Measurements from ENCODE around the gene DECR2. TPM values are rescaled to one million over a fixed set of nuclear protein-coding genes. Genes with fewer than 3 reads are reported as not detected.

The DECR2 gene
- polyA plus RNA-seq, 3 donors, result 20.7 to 47.6 (median 21.2) TPM

DNA sequence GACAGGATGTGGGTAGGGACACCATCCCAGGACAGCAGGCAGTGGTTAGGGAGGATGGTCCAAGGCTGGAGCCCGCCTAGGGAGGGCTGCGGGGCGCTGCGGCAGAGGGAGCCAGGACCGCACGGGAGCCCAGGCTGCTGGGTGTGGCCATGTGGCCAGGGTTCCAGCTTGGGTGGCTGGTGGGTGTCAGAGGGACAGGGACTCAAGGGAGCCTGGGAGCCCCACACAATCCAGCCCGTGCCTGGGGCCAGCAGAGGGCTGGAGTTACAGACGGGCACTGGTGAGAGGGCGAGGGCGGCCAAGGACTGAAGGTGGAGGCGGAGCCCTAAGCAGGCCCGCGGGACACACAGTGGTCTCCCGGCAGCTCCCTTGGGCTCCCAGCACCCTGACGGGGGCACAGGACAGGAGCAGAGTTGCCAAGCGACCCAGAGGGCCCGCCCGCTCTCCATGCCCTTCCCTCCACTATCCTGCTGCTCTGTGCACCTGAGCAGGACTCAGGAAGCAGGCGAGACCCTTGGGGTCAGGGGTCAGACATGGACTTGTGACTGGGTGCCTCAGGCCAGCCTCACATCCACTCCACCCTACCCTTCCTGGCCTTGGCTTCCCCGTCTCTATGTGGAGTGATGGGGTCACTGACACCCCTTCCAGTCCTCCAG lies 38.4 kb upstream of the DECR2 start:
- no peak for DNase-seq (ENCODE audit: extremely low read depth in 1 of 11, low read depth in 9 of 11, low spot score in 4 of 11)

DNA sequence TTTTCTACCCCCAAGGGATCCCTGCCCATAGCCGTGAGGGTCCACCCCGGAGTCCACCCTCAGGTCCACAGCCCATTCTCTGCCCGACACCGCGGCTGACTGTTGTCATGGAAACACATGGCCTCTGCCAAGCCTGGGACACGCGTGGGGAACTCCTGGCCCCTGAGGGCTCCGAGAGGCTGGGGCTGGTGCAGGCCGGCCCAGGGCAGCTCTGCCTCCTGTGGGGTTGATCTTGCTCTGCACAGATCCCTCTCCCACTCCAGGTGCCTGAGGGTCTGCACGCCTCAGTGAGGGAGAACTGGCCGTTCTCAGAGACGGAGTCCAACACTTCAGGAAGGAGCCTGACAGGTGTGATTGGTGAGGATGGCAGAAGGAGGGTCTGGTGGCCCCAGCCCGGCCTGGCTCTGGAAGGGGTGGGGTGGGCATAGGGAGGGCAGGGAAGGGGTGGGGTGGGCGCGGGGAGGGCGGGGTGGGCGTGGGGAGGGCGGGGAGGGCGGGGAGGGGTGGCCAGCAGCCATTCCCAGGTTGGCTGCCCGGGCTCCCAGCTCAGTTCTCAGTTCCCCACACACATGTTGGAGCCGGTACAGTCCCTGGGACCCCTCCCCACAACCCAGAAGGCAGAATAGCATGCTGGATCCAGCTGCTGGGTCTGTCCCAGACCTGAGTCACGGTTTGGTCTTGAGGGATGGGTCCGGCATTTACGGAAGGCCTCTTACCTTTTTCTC lies 37.8 kb upstream of the DECR2 start:
- DNase-seq (ENCODE audit: extremely low read depth in 1 of 11, low read depth in 9 of 11, low spot score in 4 of 11), result no peak

DNA sequence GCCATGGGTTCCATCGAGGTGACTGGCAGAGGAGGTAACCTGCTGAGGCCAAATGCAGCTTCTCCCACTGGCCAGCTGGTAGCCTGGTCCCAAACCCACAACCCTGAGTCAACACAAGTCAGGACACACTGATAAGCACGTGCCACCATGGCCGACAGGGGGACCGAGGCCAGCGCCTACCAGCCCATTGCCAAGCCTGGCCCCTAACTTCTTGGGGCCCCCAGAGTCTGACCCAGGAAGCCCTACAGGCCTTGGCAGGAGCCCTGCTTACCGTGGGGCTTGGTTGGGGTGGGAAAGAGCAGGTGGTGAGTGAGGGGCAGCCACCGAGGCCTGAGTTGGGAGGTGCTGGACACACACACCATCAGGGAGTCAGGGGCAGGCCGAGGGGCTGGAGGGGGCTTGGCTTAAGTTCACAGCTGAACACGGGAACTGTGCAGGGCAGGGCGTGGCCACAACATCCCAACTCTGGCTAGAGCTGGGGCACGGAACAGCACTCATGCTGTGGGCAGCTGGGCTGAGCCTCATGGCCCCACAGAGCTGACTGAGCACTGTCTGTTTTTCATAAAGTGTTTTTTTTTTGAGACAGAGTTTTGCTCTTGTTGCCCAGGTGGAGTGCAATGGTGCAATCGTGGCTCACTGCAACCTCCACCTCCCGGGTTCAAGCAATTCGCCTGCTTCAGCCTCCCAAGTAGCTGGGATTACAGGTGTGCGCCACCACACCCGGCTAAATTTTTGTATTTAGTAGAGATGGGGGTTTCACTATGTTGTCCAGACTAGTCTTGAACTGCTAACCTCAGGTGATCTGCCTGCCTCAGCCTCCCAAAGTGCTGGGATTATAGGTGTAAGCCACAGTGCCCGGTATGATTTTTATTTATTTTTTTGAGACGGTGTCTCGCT lies 36.8 kb upstream of the DECR2 start:
- DNase-seq (ENCODE audit: extremely low read depth in 1 of 11, low read depth in 9 of 11, low spot score in 4 of 11), result no peak

DNA sequence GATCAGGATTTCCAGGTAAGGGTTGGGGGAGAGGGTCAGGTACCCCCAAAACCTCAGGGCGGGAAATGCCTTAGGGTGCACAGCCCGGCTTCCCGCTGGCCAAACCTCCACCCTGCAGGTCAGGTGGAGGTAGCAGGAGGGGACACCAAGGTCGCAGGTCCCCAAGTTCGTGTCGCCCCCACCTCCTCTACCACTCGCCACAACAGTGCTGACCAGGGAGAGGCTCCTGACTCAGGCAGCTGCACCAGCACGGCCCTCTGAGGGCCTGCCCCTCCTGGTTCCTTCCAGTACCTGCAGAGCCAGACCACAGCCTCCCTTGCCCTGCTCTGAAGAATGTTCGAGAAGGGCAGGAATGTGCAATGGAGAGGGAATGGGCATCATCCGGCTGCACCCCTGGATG lies 35.2 kb upstream of the DECR2 start:
- no peak for DNase-seq (ENCODE audit: extremely low read depth in 1 of 11, low read depth in 9 of 11, low spot score in 4 of 11)

DNA sequence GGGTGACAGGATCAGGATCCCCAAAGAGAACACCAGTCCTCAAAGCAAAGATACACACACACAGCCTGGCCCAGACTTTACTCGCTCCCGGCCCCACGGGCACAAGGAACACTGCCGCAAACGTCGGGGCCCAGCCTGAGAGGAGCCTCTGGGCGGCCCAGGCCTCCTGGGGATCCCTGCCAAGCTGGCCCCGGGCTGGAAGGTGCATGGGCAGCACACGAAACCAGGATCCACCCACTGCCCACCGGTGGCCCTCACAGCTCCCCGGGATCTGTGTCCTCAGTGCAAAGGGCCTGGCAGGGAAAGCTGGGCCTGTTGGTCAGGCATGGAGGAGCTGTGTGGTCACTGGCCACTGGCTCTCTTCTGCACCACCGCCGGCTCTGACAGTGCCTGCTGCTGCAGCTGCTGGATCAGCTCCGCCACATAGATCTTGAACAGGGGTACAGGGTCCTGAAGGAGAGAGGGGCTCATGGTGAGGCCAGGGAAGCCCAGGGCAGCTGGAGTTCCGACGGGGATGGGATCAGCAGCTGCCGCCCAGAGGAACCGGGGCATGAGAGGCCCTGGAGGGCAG lies 34.3 kb upstream of the DECR2 start:
- DNase-seq (ENCODE audit: extremely low read depth in 1 of 11, low read depth in 9 of 11, low spot score in 4 of 11), result no peak

DNA sequence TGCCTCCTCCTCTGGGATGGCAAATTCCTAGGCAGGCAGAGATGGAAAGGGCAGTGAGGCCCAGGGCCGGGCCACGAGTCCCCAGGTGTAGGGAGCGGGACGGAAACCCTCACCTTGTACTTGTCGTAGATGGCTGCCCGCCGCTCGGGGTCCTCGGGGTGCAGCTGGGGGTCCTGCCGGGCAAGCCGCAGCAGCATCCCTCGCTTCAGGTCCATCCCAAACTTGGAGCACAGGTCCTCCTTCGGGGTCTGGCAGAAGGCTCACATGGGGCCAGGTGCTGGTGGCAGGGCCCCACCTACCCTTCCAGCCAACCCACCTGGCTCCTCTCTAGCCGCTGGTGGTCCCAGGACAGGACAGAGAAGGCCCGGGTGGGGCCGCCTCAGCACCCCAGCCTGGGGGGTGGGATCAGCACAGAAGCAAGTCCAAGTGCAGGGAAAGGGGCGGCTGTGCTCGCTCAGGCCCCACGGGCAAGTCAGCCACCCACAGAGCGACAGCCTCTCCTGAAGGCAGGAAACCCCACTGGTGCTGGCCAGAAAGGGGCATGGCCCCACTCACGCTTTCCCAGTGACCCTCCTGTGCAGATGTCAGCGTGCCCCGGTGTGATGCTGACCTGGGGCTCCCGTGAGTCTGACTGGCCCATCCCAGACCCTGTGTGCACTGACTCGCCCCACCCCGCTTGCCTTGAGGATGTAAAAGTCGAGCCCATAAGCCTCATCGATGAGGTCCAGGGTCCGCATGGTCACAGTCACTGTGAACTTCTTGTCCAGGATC lies 33.1 kb upstream of the DECR2 start:
- no peak for DNase-seq (ENCODE audit: extremely low read depth in 1 of 11, low read depth in 9 of 11, low spot score in 4 of 11)

DNA sequence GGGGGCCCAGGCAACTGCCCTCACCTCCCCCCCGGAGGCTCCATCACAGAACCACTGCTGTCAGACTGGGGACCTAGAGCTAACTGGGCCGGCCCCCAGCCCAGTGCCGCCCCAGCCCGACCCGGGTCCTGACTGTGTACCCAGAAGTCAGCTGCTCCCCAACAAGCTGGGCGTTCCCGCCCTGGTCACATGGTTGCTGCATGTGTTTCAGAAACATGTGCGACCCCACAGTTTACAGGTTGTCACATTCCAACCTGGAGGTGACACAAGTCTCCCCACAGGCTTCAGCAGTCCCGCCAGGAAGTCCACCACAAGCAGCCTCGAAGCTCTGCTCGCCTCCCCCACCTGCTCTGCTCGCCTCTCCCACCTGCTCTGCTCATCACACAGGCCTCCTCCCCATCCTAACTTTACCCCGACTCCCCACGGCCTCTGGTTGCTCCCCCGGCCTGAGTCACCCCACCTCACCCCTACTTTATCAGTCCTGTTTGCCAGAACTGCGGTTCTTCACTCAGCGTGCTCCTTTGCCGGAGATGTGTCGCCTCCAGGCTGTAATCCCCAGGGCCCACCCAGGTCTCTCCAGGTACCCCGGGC lies 32.3 kb upstream of the DECR2 start:
- no peak for DNase-seq (ENCODE audit: extremely low read depth in 1 of 11, low read depth in 9 of 11, low spot score in 4 of 11)

DNA sequence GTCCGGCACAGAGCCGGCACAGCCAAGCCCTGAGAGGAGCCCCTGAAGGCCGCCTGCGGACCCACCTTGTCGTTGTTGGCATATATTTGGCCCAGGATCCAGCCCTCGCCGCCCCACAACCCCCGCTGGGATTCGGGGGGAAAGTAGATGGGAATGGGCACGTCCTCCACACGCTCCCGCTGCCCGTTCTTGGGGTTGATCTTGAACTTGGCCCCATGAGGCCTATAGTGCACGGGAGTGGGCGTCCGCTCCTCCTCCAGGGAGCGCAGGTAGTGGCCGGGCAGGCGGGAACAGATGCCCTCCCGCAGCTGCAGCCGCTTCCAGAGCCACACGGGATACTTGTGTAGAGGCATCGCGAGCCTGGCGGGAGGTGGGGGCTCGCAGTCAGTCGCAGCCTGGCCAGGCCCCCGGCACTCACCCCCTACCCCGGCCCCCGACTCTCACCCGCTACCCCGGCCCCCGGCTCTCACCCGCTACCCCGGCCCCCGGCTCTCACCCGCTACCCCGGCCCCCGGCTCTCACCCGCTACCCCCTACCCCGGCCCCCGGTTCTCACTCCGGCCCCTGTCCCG lies 31.7 kb upstream of the DECR2 start:
- DNase-seq (ENCODE audit: extremely low read depth in 1 of 11, low read depth in 9 of 11, low spot score in 4 of 11), result no peak

DNA sequence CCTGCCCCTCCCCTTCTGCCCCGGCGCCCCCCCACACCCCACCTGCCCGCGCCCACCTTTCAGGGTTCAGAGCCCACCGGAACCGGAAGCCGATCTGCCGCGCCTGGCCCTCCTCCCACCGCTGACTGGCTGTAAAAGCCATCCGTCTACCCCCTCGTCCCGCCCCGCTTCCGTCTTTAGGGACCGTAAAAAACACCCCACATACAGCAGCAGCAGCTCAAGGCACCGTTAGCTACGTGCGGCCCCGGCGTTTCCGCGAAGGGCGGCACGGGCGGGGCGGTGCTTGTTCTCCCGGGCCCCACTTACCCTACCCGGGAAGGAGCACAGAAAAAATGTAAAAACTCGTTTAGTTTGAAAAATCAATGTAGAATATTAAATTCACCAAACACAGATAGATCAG lies 31.2 kb upstream of the DECR2 start, which contains the start of gene MRPL28:
MRPL28 (minus strand) TSS at position 96 of the 400 bp plus-strand sequence. CDS start 320 bp downstream, outside the sequence.
- peak; percentile 83 to 93 (median 89) for DNase-seq (ENCODE audit: extremely low read depth in 1 of 11, low read depth in 9 of 11, low spot score in 4 of 11)

DNA sequence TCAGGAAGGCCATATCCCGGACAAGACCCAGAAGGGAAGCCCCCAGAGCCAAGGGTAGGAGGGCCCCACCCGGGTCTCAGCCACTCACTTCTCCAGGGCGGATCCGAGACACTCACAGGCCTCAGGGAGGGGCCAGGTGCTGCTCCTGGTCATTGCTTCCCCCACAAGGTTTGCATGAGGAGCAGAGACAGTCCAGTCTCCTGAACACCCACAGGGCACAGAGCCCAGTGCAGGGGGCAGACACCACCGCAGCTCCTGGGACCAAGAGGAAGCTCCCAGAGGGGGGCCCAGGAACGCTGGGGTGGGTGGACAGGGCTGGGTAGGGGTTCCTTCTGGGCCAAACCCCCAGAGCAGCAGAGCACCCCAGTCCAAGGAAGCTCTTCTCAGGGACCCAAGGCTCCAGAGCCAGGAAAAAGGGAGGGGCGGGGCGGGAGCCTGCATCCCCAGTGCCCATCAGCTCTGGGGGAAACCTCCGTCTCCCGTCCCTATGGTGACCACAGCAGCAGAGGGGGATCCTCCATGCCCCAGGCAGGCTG lies 30.6 kb upstream of the DECR2 start:
- DNase-seq (ENCODE audit: extremely low read depth in 1 of 11, low read depth in 9 of 11, low spot score in 4 of 11), result no peak

DNA sequence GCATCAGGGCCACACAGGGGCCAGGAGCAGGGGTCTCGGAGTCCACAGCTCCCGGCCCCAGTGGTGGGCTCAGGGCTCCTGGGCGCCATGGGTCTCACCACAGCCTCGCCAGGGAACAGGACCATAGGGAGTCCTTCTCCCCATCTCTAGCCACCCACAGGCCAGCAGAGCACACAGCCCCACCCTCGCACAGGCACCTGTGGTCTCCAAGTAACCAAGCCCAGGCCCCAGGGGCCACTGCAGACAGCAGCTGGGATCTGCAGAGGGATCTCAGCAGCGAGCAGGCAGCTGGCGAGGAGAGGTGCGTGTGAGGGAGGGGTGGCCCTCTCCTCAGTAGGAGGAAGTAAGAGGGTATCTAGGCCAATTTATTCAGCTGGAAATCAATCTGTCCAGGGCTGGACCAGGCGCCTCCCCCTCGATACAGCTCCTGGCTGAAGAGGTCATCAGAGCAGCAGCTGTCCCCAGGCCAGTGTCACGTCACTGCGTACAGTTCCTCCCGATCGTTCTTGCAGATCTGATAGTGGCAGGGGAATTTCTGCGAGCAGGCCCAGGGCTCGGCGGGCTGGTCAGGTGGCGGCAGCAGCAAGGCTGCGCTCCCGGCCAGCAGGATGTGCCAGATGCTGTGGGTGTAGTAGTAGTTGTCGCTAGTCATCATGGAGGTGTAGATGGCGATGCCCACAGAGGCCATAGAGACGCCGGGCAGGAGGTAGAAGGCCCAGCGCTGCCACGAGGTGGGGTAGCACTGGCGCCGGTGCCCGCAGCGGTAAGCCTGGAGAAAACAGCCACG lies 30.0 kb upstream of the DECR2 start:
- no peak for DNase-seq (ENCODE audit: extremely low read depth in 1 of 11, low read depth in 9 of 11, low spot score in 4 of 11)

DNA sequence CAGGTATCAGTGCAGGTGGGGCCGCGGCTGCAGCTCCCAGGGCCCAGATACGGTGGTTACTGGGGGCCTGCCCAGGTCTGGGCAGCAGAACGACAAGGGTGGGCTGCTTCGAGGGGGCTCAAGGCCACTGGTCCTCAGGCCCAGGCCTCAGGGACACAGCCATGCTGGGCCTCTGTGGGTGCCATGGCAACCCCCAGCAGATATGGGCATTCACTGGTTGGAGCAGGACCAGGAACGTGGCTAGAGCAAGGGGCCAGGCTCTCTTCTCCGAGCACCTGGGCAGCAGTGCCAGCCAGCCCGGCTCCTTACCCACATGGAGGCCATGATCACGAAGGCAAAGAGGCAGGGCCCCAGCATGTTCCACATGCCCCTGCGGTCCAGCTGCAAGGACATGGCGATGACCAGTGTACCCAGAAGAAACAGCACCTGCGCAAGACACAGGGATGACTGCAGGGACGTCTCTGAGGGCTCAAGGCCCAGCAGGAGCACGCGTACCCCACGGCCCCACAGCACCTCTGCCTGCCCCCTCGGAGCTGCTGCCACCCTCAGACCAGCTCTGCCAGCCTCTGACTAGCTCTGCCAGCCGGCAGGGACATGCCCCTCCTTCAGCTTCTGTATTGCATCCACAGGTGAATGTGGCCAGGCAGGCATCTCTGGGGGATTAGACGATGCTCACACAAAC lies 29.2 kb upstream of the DECR2 start:
- no peak for DNase-seq (ENCODE audit: extremely low read depth in 1 of 11, low read depth in 9 of 11, low spot score in 4 of 11)

DNA sequence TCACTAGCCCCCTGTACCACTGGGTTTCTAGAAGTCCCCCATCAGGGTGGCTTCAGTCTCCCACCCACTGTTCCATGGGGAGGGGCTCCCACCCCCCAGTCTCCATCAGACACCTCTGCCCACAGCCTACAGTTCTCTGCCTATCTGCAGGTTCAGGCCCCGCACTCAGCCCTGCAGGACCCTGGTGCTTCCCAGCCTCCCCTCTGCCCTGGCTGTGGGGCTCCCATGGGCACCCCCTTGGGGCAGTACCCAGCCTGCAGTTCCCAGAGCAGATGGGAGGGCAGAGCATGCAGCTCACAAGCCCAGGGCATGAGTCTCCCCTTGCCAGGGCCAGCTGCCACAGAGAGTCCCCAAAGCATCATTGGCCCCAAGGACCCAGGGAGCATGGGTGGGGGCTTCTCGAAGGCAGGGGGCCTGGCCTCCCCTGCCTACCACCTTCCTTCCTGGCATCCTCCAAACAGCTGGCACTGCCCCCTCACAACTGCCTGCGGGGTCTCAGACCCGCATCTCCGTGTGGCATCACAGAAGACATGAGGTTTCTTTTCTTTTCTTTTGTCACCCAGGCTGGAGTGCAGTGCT lies 28.6 kb upstream of the DECR2 start:
- no peak for DNase-seq (ENCODE audit: extremely low read depth in 1 of 11, low read depth in 9 of 11, low spot score in 4 of 11)

DNA sequence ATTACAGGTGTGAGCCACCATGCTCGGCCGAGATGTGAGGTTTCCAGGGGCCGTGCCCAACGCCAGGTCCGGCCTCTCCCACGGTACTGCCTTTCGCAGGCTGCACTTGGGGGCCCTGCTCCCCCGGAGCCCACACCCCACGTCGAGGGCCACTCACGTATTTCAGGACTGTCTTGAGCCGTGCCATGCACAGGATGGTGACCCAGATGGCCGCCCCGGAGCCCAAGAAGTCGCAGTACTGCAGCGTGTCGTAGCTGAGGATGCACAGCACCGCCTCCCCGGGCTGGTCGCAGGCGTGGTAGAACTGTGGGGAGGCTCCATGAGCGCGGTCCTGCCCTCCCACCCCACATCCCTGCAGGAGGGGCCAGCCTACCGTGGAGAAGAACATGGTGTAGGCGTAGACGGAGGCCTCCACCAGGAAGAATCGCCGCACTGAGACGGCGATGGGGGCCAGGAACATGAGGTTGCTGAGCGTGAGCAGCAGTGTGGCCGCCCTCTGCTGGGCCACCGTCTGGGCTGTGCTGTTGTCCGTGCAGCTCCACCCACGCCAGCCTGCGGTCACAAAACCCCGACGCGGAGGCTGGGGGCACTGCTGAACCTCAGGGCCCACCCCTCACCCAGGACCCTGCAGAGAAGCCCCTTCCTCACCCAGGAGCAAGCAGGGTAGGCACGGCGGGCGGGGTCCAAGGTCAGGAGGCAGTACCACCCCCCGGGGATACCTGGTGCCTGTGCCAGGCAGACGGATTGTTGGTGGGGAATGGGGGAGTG lies 27.7 kb upstream of the DECR2 start:
- DNase-seq (ENCODE audit: extremely low read depth in 1 of 11, low read depth in 9 of 11, low spot score in 4 of 11), result no peak

DNA sequence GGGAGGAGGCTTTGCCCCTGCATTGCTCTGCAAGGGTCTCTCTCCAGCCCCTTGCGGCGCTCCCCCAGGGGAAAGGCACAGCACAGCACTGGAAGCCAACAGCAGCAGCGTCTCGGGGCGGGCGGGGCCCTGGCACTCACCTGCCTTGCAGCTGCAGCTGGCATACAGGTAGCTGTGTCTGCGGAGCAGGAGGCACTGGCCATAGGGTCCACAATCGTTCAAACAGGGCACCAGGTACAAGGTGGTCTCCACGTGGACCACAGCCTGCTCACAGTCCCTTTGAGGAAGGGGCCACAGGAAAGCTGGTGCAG lies 27.1 kb upstream of the DECR2 start:
- DNase-seq (ENCODE audit: extremely low read depth in 1 of 11, low read depth in 9 of 11, low spot score in 4 of 11), result no peak

DNA sequence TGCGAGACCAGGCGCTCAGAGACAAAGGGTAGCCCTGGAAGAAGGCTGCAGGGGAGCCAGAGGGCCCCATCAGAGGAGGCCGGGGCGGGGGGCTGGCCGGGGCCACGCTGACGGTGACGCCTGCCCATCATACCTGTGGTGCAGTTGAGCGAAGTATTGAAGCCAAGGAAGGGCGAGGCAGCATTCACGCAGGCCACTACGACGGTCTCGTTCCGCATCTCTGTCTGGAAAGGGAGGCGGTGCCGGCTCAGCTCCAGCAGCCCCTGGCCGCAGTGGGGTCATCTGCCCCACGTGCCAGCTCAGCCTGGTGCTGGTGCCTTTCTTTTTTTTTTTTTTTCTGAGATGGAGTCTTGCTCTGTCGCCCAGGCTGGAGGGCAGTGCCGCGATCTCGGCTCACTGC lies 26.5 kb upstream of the DECR2 start:
- DNase-seq (ENCODE audit: extremely low read depth in 1 of 11, low read depth in 9 of 11, low spot score in 4 of 11), result no peak

Data from renal cortex interstitium (tissue), 11 donors.